HepG2 (cell line): ENCODE data around the gene TBX6. TPM values are rescaled to one million over a fixed set of nuclear protein-coding genes. Genes with fewer than 3 reads are reported as not detected.

Experiments used
- ELF1 ChIP-seq: sonication (generic); formaldehyde crosslinking; IDR thresholded peaks from 2 replicates; pipeline ENCODE4 v1.4.0; 2020; ENCODE audit warnings: missing genetic modification reagents
- FUBP1 ChIP-seq: sonication (generic); formaldehyde crosslinking; IDR thresholded peaks from 2 replicates; pipeline ENCODE4 v1.5.1; 2020; ENCODE audit warnings: missing genetic modification reagents, mild to moderate bottlenecking, borderline replicate concordance
- IKZF4 ChIP-seq: sonication (generic); formaldehyde crosslinking; IDR thresholded peaks from 2 replicates; pipeline ENCODE4 v1.5.1; 2020; ENCODE audit warnings: borderline replicate concordance, mild to moderate bottlenecking, low read depth, missing genetic modification reagents; ENCODE audit errors: not compliant biosample characterization
- IKZF5 ChIP-seq: IDR thresholded peaks from 2 replicates; pipeline ENCODE4 v1.6.1; 2018; ENCODE audit warnings: missing genetic modification reagents, mild to moderate bottlenecking, missing compliant biosample characterization
- KDM4B ChIP-seq: sonication (generic); formaldehyde crosslinking; IDR thresholded peaks from 2 replicates; pipeline ENCODE4 v1.4.0; 2020; ENCODE audit warnings: missing genetic modification reagents
- KDM5B ChIP-seq: sonication (generic); formaldehyde crosslinking; IDR thresholded peaks from 2 replicates; pipeline ENCODE4 v1.4.0; 2020; ENCODE audit warnings: missing genetic modification reagents, mild to moderate bottlenecking, borderline replicate concordance
- MAFG ChIP-seq: sonication (generic); formaldehyde crosslinking; IDR thresholded peaks from 2 replicates; pipeline ENCODE4 v1.5.1; 2020; ENCODE audit warnings: mild to moderate bottlenecking, missing genetic modification reagents
- MAZ ChIP-seq, 2 experiments: sonication (generic) in 1 of 2; formaldehyde crosslinking in 1 of 2; IDR thresholded peaks; 2 replicates each; pipeline versions ENCODE4 v1.5.0 to v1.6.1; 2012 to 2020; ENCODE audit warnings: low read depth in 2 of 2, mild to moderate bottlenecking in 2 of 2, borderline replicate concordance in 1 of 2, improper control_type of control experiment in 1 of 2, low read length in 1 of 2, missing genetic modification reagents in 1 of 2, moderate library complexity in 1 of 2
- RAD21 ChIP-seq: fragments of 450-650 bp; formaldehyde crosslinking; IDR thresholded peaks from 2 replicates; pipeline ENCODE4 v1.5.0; 2020; ENCODE audit warnings: mild to moderate bottlenecking
- REST ChIP-seq, 2 experiments: IDR thresholded peaks; 2 replicates each; pipeline ENCODE4 v1.6.1; 2011 to 2012; ENCODE audit warnings: low read length in 2 of 2, borderline replicate concordance in 1 of 2, low read depth in 1 of 2, mild to moderate bottlenecking in 1 of 2, moderate library complexity in 1 of 2
- SMAD1 ChIP-seq: sonication (generic); formaldehyde crosslinking; IDR thresholded peaks from 2 replicates; pipeline ENCODE4 v1.4.0; 2020; ENCODE audit warnings: missing genetic modification reagents, low read depth, mild to moderate bottlenecking, borderline replicate concordance
- ZFP91 ChIP-seq: sonication (generic); formaldehyde crosslinking; IDR thresholded peaks from 2 replicates; pipeline ENCODE4 v1.9.0; 2022; ENCODE audit warnings: missing genetic modification reagents, mild to moderate bottlenecking, borderline replicate concordance
- ZMYM4 ChIP-seq: sonication (generic); formaldehyde crosslinking; IDR thresholded peaks from 2 replicates; pipeline ENCODE4 v1.8.1; 2023; ENCODE audit warnings: mild to moderate bottlenecking, missing genetic modification reagents
- ZNF691 ChIP-seq: sonication (generic); formaldehyde crosslinking; IDR thresholded peaks from 2 replicates; pipeline ENCODE4 v1.4.0; 2020; ENCODE audit warnings: missing genetic modification reagents, low read depth, mild to moderate bottlenecking, borderline replicate concordance
- ZSCAN21 ChIP-seq: sonication (generic); formaldehyde crosslinking; IDR thresholded peaks from 2 replicates; pipeline ENCODE4 v1.8.0; 2022; ENCODE audit warnings: mild to moderate bottlenecking, missing genetic modification reagents, moderate library complexity, borderline replicate concordance
- ZSCAN9 ChIP-seq: IDR thresholded peaks from 2 replicates; pipeline ENCODE4 v1.6.1; 2016; ENCODE audit warnings: borderline replicate concordance
- polyA plus RNA-seq, 8 experiments: library from polyadenylated mRNA; depleted of rRNA in 3 of 8; stranded (reverse) in 7 of 8; unstranded in 1 of 8; fragments of >200 nt; fragmentation: Illumina TruSeq in 4 of 8; extraction: Trizol in 4 of 8; gene quantifications; 2 replicates each; pipeline versions ENCODE4 v1.2.1 to v1.2.3, GENCODE V29; 2011 to 2016; ENCODE audit warnings: low read depth in 4 of 8, missing spikeins in 1 of 8, mixed read lengths in 1 of 8; ENCODE audit not compliant: insufficient read depth in 1 of 8
- total RNA-seq, 5 experiments: library from RNA; depleted of rRNA; stranded (reverse); fragments of >200 nt; fragmentation: Illumina TruSeq; extraction: Trizol; gene quantifications; 2 replicates each; pipeline ENCODE4 v1.2.3, GENCODE V29; 2016; ENCODE audit warnings: low read depth in 1 of 5

The TBX6 gene
- total and polyA plus RNA-seq, 2 of the 13 experiments (the other 11 are each of a cell fraction or from before 2014, with no cell fraction given) = 0.24 to 0.42 TPM

- TF ChIP-seq MAZ (IDR thresholded peaks at IDR 0.05; ENCODE audit: borderline replicate concordance, low read depth, low read length) = peak; percentile 51; the same call in 1 of the 2 replicates
- TF ChIP-seq MAZ (CRISPR knock-in tag; IDR thresholded peaks at IDR 0.05; ENCODE audit: low read depth) = no peak
- TF ChIP-seq FUBP1 = 0 out of 2 replicates have a peak, but pooled peaks have one; percentile 45
- peak; percentile 26; the same call in 1 of the 2 replicates for TF ChIP-seq ZMYM4 (CRISPR knock-in tag)
- TF ChIP-seq SMAD1 (CRISPR knock-in tag) = peak; percentile 40; the same call in 1 of the 2 replicates
- peak; percentile 74 for TF ChIP-seq ZFP91 (CRISPR knock-in tag)
- TF ChIP-seq IKZF4 (CRISPR knock-in tag) = peak; percentile 33
- peak; percentile 70; the same call in 1 of the 2 replicates for TF ChIP-seq ZNF691 (CRISPR knock-in tag)
- no peak for TF ChIP-seq REST (IDR thresholded peaks at IDR 0.05; ENCODE audit: borderline replicate concordance in 1 of 2, low read depth in 1 of 2, low read length in 2 of 2)
- peak; percentile 81 for TF ChIP-seq RAD21 (CRISPR knock-in tag)
- peak; percentile 69; the same call in 1 of the 2 replicates for TF ChIP-seq ZSCAN21 (CRISPR knock-in tag)
- TF ChIP-seq ELF1 = peak; percentile 48; the same call in 1 of the 2 replicates
- peak; percentile 41; the same call in 1 of the 2 replicates for TF ChIP-seq IKZF5 (CRISPR knock-in tag)
- 0 out of 2 replicates have a peak, but pooled peaks have one; percentile 49 for TF ChIP-seq KDM5B (CRISPR knock-in tag)
- TF ChIP-seq MAFG (CRISPR knock-in tag) = no peak
- TF ChIP-seq KDM4B (CRISPR knock-in tag) = 0 out of 2 replicates have a peak, but pooled peaks have one; percentile 61
- TF ChIP-seq ZSCAN9 = 0 out of 2 replicates have a peak, but pooled peaks have one; percentile 36
Measured at GRCh38 chr16:30054959-30055553, 36.7 kb downstream of the TBX6 start (continued).
